ENCODE measurements around the gene PDE4B.

The PDE4B gene

DNA sequence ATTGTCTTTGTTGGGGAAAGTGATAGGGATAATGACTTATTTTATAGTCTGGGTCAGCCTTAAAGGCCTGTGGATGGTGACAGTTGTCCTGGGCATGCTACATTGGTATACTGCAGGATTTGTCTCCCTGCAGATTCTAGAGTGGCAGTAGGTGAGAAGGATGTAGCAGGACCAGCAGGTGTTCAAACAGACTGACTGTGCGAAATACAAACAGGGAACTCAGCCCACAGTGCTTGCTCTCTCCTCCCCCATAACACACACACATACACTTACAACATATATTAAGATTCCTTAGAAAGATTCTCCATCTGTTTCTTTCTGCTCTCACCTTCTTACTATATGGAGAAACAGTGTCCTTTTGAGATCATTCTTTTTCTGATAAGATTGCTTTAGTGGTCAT lies 6.9 kb downstream of the PDE4B start:
- TF ChIP-seq, protein P1, sequence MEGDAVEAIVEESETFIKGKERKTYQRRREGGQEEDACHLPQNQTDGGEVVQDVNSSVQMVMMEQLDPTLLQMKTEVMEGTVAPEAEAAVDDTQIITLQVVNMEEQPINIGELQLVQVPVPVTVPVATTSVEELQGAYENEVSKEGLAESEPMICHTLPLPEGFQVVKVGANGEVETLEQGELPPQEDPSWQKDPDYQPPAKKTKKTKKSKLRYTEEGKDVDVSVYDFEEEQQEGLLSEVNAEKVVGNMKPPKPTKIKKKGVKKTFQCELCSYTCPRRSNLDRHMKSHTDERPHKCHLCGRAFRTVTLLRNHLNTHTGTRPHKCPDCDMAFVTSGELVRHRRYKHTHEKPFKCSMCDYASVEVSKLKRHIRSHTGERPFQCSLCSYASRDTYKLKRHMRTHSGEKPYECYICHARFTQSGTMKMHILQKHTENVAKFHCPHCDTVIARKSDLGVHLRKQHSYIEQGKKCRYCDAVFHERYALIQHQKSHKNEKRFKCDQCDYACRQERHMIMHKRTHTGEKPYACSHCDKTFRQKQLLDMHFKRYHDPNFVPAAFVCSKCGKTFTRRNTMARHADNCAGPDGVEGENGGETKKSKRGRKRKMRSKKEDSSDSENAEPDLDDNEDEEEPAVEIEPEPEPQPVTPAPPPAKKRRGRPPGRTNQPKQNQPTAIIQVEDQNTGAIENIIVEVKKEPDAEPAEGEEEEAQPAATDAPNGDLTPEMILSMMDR (IDR thresholded peaks at IDR 0.05; ENCODE audit: borderline replicate concordance, control extremely low read depth, extremely low read depth, insufficient read depth, missing control alignments): no peak
- no peak for DNase-seq (ENCODE audit: low spot score)
- in situ Hi-C loops (cut with MboI; ENCODE audit: low sequenced_read_pairs, unreplicated experiment): no loop called here

DNA sequence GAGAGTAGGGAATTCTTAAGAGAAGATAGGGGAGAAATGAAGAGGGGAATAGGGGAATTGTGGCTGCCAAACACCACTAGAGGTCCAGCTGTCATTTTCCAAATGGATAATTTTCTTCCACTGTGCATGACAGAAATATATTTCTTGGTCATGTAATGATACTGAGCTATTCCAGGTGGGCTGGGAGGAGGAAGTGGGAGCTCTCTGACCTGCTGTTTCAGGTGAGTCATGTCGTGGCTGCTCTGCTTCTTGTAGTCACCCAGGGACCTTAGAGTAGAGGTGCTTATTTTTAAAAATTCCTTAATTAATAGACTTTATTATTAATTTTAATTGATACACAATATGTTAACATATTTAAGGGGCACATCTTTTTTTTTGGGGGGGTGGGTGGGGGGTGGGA lies 11.9 kb downstream of the PDE4B start:
- TF ChIP-seq, protein P1 (IDR thresholded peaks at IDR 0.05; ENCODE audit: borderline replicate concordance, control extremely low read depth, extremely low read depth, insufficient read depth, missing control alignments): no peak
- no peak for DNase-seq (ENCODE audit: low spot score)
- in situ Hi-C loops (cut with MboI; ENCODE audit: low sequenced_read_pairs, unreplicated experiment): no loop called here

DNA sequence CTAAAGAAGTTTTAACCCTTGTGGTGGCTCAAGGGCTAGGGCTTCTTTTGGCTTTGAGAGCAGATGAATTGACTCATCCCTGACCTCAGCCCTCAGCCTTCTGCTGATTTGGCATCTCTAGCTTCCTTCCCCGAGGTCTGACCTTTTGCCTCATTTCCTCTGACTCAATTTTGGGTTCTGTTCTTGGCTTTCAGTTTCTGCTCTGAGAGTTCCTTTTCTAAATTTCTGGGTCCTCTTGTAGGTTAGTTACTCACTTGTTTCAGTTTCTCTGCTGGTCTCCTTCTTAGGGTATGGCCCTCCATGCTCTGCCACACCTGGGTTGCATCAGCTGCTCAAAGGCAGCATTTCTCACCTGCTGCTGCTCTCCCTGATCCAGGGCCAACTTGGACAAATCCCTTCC lies 19.4 kb downstream of the PDE4B start:
- DNase-seq (ENCODE audit: low spot score): peak; percentile 58
- in situ Hi-C loops (cut with MboI; ENCODE audit: low sequenced_read_pairs, unreplicated experiment): no loop called here

DNA sequence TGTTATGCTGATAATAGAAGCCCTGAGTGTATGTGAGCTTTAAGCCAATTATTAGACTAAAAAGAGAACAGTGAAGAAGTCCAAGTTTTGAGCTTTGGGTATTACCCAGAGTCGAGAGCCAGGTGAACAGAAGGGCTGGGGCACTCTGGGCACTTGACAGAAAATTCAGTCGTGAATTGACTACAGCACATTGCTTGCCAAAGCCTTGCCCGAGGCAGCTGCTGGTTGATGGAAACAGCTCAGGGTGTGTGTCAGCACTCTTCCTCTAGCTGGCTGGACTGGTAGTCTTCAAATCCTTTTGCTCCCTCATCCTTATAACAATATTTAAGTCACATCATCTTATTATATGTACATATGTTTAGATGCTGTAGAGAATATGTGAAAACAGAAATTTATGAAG lies 21.3 kb downstream of the PDE4B start:
- TF ChIP-seq, protein P1 (IDR thresholded peaks at IDR 0.05; ENCODE audit: borderline replicate concordance, control extremely low read depth, extremely low read depth, insufficient read depth, missing control alignments): no peak
- in situ Hi-C loops (cut with MboI; ENCODE audit: low sequenced_read_pairs, unreplicated experiment): no loop called here
- DNase-seq (ENCODE audit: low spot score): no peak

More for the DNA sequence above, 19.4 kb downstream of the PDE4B start:
- TF ChIP-seq, protein P1 (IDR thresholded peaks at IDR 0.05; ENCODE audit: borderline replicate concordance, control extremely low read depth, extremely low read depth, insufficient read depth, missing control alignments): no peak

DNA sequence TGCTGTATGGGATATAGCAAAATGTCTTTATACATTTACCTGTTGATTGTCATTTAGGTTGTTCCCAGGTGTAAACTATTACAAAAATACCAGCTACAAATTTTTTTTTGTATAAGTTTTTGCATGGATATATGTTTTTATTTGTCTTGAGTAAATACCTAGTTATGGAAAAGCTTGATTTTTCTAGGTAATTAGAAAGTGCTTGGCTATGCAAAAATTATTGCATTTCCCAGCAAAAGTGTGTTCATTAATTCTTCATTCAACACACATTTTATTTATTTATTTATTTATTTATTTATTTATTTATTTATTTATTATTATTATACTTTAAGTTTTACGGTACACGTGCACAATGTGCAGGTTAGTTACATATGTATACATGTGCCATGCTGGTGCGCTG lies 22.1 kb downstream of the PDE4B start:
- DNase-seq (ENCODE audit: low spot score): no peak
- in situ Hi-C loops (cut with MboI; ENCODE audit: low sequenced_read_pairs, unreplicated experiment): no loop called here
- TF ChIP-seq, protein P1 (IDR thresholded peaks at IDR 0.05; ENCODE audit: borderline replicate concordance, control extremely low read depth, extremely low read depth, insufficient read depth, missing control alignments): no peak

DNA sequence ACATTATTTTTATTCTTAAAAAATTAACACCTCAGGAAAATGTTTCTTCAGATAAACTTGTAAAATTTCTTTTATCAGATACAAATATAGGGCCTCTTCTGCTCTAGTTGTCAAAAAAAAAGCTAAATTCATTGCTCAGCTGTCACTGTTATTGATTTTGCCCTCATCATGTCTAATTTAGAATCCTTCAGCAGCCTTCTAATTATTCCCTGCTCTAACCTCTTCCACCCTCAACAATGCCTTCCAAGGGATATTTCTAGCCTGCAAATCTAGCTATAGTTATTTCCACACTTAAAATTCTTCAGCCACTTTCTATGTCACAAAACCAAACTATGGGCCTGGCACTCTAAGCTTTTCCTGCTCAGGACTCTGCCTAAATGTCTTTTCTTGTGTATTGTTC lies 25.2 kb downstream of the PDE4B start:
- no peak for DNase-seq (ENCODE audit: low spot score)
- in situ Hi-C loops (cut with MboI; ENCODE audit: low sequenced_read_pairs, unreplicated experiment): no loop called here
- TF ChIP-seq, protein P1 (IDR thresholded peaks at IDR 0.05; ENCODE audit: borderline replicate concordance, control extremely low read depth, extremely low read depth, insufficient read depth, missing control alignments): no peak

DNA sequence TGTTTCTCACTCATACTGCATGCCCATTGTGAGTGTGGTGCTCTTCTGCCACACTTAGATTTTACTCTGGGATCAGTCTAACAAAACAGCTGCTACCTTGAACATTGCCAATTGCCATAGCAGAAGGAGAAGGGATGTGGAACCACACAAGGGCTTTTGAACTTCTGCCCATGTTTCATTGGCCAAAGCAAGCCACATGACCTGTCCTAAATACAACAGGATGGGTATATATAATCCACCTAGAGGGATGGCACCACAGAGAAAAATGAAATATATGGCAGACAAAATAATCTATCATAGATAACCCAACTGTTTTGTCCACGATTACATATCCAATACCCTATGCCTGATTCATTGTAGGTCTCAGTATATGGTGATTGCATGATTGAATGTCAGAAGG lies 26.3 kb downstream of the PDE4B start:
- TF ChIP-seq, protein P1 (IDR thresholded peaks at IDR 0.05; ENCODE audit: borderline replicate concordance, control extremely low read depth, extremely low read depth, insufficient read depth, missing control alignments): no peak
- DNase-seq (ENCODE audit: low spot score): no peak
- in situ Hi-C loops (cut with MboI; ENCODE audit: low sequenced_read_pairs, unreplicated experiment): no loop called here

Data from GM13976 (cell line).